SK-N-MC (cell line): ENCODE data around the gene RPL39.

Experiments used
- EZH2 ChIP-seq: fragments of 200-600 bp; sonication (generic); IDR thresholded peaks from one replicate; pipeline ENCODE4 v1.6.1; 2017; ENCODE audit warnings: antibody characterized with exemption
- POLR2AphosphoS5 ChIP-seq: IDR thresholded peaks from 2 replicates; pipeline ENCODE4 v1.6.1; 2012; ENCODE audit warnings: mild to moderate bottlenecking, low read depth, low read length, borderline replicate concordance

DNA sequence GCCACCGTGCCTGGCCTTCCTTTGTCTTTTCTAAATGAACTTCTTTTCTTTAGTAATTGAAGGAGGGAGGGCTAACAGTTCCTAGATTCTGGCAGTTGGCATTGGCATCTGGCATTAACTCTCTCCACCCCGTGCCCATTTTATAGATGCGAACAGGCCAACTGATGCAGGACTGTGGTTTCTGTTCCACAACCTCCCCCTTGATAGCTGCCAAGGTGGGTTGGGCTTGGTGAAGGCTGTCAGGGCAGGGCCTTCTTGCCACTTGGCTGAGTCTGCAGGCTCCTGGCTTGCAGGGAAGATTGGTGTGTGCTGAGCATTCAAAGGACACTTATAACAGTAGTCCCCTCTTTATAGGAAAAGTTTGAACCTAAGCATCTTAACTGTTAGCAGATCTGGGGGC, 28.7 kb downstream of the RPL39 start:
- TF ChIP-seq EZH2 (no peak), POLR2AphosphoS5 (no peak)
